HG02610 (cell line): ENCODE measurements around the gene EEF1AKMT3.

ENCODE experiments used
- ATAC-seq: cut with Tn5 transposase; IDR thresholded peaks from one replicate; pipeline ENCODE4 v1.9.1; 2021; ENCODE audit warnings: mild to moderate bottlenecking, moderate library complexity; ENCODE audit not compliant: unreplicated experiment

Gene EEF1AKMT3

DNA sequence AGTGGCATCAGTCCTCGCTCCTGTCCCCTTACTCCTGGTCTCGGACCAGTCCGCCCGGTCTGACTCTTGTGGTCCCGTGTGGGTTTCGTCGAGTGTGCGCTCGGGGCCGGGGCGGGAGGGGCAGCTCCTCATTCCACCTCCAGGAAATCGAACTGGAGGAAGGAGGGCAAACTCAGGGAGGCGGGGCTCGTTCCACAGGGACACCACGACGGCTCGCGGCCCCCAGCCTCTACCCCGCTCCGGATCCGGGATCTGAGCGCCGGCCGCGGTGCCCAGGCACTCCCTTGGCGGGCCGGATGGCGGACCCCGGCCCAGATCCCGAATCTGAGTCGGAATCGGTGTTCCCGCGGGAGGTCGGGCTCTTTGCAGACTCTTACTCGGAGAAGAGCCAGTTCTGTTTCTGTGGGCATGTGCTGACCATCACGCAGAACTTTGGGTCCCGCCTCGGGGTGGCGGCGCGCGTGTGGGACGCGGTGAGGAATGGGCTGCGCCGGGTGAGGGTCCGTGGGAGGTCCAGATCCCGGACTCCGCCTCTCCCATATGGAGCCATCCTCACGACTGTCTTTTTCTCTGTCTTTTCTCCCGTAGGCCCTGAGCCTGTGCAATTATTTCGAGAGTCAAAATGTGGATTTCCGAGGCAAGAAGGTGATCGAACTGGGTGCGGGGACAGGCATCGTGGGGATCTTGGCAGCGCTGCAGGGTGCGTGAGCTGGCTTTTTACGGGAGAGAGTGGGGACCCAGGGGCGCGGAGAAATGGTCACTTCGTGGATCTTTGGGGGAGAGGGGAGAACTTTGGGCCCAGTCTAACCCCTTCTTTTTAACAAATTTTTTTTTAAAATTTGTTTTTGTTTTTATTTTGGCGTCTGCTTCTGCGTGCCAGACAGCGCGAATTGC, at the start of gene EEF1AKMT3:
Gene EEF1AKMT3, plus strand, starts transcription at position 186 of the 894 bp plus-strand sequence. Its CDS starts 111 bp downstream, at position 297.
- ATAC-seq: peak; percentile 25

DNA sequence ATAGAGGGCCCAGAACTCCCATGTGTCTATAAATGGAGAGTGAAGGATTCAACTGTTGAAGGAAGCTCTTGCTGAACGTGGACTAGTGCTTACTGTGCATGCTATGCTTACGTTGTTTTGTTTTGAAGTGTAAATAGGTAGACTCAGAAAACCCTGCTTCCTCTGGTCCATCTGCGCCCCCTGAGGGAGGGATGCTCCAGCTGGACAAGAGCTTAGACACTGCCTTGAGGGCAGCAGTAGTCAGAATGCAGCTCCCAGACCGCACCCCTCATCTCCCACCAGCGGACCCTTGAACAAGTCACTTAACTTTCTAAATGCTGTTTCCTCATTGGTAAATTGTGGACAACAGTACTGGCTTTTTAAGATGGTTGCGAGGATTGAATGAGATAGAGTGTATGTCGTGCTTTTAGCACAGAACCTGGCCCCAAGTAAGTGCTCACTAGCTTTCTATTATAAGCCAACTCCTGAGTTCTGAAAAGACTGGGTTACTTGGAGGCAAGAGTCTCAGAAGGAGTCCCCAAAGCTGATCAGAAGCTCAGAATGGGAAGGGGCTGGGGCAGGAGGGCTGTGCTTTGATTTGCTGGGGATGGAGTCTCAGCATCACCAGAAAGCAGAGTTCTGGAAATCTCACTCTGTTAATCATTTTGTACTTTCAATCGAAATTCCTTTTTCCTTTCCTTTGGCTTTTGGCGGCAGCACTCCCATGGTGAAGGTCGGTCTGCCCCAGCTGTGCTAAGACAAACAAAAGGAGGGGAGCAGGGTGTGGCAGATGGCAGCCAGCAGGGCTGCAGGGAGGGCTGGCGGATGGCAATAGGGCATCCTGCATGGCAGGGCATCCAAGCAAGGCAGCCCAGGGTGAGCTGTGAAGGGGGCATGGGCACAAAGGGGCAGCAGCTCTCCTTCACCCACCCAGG, 49.4 kb upstream of the EEF1AKMT3 start:
- no peak for ATAC-seq

DNA sequence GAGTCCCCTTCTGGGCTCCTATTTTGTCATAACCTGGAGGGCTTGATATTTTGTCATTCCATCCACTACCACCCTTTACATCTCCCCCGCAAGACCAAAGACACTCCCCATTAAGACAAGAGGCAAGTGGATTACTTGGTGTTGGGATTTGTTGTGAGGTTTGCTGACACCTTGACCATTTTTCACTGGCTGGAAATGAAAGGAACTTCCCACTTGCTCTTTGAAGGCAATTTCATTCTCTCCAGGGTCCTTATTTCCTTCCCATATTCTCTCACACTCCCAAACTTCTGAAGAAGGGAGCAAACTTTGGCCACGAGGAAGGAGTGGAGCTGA, 48.8 kb upstream of the EEF1AKMT3 start:
- ATAC-seq: no peak

DNA sequence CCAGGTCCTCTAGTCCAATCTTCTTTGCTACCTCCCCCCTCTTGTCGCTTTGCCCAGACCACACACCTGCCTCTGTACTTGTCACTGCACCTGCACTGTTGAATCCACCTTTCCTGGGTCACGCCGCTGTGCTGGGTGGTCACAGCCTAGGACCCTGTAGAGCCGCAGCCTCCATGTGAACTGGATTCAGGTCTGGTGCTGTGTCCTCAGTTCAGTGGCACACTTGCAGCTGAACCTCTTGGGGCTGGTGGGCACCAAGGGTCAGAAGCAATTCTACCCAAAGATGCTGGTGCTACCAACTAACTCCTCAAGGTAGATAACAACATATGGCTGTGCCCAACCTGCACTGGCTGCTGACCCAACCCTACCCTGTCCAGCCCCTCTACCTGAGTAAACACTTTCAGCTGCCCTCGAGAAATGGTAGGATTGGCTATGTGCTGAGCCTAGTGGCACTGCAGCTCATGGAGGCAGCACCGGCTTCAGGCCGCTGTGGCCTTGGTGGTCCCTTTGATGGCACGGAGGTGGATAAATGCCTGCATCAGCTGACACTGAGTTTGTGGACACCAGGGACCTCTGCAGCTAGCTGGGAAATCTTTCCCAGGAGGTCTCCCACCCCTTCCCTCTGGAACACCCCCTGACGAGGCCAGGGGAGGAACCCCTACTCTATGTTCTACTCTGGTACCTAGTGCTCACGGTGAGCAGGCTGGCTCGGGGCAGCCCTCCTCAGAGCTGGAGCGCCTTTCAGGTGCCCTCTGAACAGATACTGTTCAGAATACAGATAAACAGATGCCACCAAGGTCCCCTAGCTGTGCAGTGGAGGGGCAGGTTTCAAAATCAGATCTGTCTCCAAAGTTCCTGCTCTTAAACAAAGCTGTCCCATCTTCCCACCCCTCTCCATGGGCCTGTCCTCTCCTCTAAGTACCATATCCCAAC, 48.1 kb upstream of the EEF1AKMT3 start:
- ATAC-seq: no peak

DNA sequence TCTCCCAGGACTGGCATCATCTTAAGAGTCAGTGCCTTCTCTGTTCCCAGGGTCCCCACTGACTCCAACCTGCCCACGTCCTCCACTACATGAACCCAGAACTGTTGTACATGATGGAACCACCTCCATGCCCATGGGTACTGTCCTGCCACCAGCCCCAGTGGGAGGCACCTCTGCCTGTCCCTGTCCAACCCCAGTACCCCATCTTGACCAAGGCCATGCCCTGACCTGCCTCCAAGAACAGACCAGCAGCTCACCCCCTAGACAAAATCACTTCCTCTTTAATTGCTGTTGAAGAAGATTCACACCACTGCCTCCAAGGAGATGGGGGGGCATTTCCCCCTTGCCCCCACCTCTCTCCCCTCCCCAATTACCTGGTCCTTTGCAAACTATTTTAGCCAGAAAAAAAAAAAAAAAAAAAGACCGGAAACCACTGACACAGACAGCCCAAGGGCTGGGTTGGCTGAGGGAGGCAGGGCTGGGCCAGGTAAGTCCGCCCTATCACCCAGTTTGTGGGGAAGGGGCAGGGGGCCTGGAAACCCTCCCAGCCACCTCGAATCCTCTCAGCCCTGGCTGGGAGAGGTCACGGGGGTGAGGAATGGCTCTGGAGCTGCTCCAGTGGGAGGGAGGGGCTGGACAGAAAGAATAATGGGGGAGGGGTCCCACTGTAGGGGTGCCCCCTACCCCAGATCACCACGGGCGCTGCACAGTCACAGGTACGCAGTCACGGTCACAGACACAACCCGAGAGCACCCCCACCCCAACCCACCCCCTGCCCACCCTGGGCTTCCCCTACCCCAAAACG, 47.3 kb upstream of the EEF1AKMT3 start:
- no peak for ATAC-seq

DNA sequence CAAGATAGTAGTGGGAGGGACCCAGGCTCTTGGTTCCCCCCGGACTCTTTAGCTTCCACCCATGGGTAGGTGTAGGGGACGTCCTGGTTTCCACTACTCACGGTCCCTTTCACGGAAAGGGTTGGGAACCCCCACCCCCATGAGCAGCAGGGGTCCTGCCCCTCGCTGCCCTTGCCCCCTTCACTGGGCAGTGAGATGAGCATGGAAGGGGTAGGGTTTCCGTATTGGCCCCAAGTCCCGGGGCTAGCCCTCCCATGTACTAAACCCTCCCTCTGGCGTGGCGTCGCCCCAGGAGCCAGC, 46.6 kb upstream of the EEF1AKMT3 start:
- ATAC-seq: no peak

DNA sequence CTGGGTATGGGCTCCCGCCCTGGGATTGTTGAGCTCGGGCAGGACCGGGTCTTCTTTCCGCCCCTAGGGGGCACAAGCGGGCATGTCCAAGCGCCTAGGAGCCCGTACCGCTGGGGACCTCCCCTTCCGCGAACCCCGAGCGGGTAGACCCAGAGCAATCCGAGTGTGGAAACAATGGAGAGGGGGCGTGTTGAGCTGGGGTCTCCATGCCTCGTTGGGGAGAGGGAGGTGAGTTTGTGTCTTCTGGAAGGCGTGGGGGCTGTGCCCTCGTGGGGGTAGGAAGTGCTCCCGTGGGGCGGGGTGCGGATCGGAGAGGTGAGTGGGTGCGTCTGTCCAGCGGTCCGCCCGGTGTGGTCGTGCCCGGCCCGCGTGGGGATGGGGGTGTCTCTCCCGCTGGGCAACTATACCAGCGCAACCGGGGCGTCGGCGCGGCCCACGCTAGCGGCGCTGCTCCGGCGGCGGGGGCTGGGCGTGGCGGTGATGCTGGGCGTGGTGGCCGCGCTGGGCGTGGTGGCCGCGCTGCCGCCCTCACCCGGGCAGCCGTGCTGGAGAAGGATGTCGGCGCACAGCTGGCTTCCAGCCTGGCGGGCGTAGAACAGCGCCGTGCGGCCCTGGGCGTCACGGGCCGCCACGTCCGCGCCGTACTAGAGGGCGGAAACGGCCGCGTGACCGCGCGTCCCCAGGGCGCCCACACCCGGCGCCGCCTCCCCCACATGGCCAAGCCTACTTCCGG, 46.1 kb upstream of the EEF1AKMT3 start:
- no peak for ATAC-seq

DNA sequence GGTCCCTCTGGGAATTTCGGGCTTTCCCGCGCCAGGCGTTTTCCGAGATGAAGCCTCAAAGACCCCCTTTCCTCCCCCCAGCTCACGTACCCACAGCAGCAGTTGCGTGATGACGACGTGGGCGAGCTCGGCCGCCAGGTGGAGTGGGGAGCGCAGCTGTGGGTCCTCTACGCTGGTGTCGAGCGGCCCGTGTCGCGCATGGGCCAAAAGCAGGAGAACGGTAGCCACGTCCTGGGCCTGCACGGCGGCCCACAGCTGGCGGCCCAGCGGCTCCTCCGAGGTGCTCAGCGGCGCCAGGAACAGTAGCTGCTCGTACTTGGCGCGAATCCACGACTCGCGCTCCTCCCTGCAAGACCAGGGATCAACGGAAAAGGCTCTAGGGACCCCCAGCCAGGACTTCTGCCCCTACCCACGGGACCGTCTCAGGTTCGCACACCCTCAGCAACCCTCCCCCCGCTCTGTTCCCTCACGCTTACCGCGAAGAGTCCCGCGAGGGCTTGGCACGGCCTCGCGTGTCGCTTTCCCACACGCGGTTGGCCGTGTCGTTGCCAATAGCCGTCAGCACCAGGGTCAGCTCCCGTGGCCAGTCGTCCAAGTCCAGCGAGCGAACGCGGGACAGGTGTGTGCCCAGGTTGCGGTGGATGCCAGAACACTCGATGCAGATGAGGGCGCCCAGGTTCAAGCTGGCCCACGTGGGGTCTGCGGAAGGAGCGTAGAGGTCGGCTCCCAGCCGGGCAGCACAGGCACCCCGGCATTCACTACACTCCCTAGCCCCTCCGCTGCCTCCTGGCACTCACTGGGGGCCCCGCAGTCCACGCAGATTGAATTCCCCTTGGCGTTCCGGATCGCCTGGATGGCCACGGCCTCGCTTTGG, 45.3 kb upstream of the EEF1AKMT3 start:
- no peak for ATAC-seq

DNA sequence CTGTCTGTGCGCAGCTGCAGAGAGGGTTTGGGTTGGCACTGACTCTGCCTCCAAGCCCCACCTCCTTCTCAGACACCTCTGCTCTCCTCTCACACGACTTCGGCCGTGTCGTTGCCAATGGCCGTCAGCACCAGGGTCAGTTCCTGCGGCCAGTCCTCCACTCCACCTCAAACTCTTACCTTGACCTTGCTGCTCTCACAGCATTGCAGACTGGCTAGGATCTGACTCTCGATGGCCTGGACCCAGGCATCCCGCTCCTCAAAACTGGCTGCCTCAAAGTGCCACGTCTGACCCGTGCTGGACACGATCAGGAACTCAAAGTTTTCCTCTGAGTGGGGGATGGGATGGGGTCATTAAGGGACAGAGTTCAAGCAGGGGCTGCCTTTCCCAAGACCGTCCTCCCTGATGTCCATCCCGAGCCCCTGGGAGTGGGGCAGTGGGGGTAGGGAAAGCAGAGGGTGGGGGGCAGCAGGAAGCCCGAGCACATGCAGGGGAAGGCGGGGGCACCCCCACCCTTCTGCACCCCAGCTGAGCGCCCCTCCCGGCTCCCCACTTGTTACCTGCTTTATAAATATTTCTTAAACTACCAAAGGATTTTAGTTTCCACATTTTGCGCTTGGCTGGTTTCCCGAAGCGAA, 44.5 kb upstream of the EEF1AKMT3 start:
- no peak for ATAC-seq

DNA sequence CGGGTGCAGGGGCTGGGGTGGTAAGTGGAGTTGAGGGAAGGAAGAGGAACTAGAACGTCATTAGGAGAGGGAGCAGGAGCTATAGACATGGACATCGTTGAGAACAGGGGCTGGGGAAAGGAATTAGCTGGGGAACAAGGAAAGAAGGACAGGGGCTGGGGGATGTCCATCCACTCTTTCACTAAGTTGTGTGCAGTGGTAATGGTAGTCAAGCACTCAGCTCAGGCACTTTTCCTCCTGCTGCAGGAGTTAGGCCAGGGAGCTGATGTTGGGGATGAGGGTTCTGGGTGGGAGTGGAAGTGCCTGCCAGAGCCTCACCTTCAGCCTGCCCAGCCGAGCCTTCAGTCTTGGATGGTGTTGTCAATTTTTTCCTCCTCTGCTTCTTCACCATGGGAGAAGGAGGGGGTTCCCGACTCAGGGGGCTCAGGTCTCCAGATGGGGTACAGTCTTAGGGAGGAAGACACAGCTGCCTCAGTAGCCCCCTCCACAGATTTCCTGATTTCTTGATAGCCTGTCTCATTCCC, 43.0 kb upstream of the EEF1AKMT3 start:
- no peak for ATAC-seq

DNA sequence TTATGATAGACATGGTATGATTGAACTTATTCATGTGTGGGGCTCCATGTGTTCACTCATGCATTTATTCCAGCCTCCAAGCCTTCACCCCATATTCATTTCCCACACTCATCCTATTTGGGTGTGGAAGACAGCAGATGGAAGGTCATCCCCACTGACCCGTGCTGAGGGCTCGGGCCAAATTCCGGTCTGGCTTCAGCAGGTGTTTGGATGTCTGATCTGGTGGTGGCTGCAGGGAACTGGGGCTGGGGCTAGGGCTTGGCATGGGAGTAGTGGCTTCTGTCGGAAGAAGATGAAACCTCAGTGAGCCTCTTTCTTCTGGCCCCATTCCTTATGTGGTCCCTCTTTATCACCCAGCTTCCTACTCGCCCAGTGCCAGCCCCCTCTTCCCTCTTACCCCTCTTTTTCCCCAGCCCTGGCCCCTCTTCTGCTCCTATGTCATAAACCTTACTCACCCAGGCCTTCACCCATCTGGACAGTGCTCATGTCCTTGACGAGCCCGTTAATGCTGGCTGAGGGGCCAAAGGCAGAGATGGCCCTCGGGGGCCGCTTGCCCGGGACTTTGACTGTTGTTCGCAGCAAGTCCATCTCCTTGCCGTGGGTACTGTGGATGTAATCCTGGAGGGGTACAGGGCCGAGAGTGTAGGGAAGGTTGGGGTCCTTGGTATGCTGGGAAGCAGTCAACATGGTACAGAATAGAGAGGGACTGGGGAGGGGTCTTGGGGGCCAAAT, 41.9 kb upstream of the EEF1AKMT3 start:
- no peak for ATAC-seq

DNA sequence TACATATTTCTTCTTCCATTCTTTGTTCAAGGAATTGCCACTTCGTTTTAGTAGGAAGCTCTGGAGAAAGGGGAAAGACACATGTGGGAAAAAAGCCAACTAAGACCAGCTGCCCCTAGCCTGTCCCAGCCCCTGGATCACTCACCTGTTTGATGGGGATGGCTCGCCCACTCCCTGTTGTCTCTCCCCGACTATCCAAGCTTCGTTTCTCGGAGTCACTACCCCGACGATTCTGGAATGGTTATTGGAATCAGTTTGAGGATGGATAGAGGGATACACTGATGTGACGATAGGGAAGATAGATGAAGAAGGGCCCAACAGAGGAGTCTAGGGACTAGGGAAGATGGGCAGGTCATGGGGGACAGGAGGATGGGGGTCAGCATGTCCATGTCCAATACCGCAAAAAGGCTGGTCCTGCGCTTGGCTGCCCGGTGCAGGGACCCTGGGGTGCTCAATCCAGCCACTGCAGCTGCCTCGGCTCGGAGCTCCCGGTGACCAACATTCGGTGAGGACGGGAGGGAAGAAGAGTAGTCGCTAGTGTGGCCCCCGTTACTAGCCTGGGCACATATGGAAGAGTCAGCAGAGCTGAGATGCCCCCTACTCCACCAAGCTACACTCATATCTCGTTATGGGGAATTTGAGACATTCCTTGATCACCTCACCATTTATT, 40.9 kb upstream of the EEF1AKMT3 start:
- no peak for ATAC-seq

DNA sequence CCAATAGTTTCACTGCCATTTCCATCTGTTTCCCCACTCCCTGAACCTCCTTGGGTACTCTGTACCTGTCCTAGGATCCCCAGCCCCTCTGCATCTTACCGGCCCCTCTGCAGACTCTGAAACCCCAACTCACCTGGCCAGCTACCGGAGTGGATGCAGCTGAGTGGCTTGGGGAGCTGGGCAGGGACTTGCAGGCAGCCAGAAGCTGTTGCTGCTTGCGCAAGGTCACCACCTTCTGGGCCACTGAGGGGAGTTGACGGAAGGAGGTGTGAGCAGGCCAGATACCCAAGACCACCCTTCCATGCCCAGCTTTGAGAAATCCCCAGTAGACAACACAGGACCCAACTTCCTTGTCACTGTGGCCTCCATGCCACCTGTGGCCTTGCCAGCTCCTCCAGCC, 40.1 kb upstream of the EEF1AKMT3 start:
- ATAC-seq: no peak

DNA sequence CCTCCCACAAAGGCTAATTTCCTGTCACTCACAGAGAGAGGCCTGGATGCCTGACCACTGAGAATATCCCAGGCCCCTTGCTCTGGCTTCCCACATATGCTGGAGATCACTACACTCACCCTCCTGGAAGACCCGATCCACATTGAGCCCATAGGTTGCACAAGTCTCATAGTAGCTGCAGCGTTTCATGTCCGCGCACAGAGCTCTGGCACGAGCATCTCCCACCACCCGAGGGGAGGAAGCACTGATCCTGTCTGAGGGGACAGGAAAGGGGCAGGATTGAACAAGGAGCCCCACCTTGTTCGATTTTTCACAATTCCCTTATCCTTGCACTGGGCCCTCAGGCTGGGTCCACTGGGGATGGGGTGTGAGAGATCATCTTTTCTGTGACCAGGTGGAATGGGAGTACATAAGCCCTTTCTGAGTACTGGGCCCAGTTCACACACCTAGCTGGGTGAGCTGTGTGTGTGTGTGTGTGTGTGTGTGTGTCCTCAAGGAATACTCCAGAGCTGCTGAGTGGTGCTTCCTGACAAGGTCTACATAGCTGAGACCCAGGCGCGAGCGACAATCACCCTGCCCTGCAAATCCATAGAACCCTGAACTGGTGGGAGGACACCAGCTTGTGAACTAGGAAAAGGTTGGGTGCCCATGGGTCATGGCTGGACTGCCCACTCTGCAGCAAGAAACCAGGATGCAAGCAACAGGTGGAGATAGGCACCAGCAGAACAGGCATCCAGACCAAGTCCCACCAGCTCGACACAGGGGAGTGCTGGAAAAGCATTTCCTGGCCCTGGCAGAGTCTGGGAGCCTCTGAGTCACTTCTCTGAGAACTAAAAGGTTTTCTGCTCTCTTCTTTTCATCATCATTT, 39.5 kb upstream of the EEF1AKMT3 start:
- no peak for ATAC-seq

DNA sequence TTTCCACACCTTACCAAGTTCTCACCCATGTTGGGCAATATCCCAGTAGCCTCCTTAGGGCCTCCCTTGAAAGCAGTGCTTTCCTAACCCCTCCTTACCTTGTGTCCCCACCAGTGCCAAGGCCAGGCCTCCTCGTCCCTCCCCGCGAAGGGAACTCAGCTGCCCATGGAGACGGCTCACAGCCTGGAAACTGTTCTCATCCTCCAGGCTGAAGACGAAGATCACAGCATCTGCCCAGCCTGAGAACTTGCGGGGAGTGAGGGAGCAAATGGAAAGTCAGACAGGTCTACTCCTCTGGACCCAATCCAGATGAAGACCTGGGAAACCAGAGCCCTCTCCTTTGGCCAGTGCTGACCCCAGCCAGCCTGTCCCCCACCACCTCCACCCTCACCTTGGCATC, 38.5 kb upstream of the EEF1AKMT3 start:
- ATAC-seq: no peak

DNA sequence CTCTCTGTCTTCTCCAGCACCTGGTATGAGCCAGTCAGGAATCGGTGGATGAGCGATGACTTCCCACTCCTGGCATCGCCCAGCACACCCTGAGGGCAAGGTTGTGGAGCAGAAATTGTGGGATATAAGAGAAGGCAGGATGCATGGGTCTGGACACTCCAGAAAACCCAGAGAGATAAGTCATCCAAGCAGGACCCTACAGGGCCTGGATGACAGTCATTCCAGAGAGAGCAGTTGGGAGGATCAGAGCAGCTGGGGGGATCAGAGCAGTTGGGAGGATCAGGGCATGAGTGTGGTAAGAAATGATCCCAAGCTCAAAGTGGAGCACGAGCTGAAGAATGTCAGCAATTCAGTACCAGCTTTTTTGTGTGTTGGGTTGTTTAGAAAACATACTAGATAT, 37.8 kb upstream of the EEF1AKMT3 start:
- no peak for ATAC-seq
